NCI-H774 (cell line): ENCODE results near the gene MYT1.
"Not testable (repeated sequence)": the region's sequence is repeated elsewhere in the genome, so short reads cannot be mapped to it uniquely, and the experiment has no call there.

Experiments
- DNase-seq: peaks from one replicate; lab custom pipeline; 2025; lab: John Stamatoyannopoulos, UW

Gene MYT1

DNA sequence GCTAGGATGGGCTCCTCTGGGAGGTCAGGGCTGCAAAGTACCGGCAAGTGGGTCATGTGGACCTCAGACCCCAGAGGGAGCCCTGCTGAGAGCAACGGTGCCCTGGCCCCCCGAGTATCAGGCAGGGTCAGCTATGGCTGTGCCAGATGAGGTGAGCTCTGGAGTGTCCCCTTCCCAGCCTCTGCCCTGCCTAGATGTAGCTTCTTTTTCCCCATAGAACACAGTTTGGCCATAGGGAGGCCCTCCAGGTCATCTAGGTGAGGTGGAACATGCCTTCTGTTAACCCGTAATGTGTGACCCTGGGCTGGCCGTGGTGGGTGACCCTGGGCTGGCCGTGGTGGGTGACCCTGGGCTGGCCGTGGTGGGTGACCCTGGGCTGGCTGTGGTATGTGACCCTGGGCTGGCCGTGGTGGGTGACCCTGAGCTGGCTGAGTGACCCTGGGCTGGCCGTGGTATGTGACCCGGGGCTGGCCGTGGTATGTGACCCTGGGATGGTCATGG lies 70.1 kb downstream of the MYT1 start:
- no peak for DNase-seq

DNA sequence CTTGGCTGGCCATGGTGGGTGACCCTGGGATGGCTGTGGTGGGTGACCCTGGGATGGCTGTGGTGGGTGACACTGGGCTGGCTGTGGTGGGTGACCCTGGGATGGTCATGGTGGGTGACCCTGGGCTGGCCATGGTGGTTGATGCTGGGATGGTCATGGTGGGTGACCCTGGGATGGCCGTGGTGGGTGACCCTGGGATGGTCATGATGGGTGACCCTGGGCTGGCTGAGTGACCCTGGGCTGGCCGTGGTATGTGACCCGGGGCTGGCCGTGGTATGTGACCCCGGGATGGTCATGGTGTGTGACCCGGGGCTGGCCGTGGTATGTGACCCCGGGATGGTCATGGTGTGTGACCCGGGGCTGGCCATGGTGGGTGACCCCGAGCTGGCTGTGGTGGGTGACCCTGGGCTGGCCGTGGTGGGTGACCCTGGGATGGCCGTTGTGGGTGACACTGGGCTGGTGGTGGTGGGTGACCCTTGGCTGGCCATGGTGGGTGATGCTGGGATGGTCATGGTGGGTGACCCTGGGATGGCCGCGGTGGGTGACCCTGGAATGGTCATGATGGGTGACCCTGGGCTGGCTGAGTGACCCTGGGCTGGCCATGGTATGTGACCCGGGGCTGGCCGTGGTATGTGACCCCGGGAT lies 70.8 kb downstream of the MYT1 start:
- DNase-seq: not testable (repeated sequence)

DNA sequence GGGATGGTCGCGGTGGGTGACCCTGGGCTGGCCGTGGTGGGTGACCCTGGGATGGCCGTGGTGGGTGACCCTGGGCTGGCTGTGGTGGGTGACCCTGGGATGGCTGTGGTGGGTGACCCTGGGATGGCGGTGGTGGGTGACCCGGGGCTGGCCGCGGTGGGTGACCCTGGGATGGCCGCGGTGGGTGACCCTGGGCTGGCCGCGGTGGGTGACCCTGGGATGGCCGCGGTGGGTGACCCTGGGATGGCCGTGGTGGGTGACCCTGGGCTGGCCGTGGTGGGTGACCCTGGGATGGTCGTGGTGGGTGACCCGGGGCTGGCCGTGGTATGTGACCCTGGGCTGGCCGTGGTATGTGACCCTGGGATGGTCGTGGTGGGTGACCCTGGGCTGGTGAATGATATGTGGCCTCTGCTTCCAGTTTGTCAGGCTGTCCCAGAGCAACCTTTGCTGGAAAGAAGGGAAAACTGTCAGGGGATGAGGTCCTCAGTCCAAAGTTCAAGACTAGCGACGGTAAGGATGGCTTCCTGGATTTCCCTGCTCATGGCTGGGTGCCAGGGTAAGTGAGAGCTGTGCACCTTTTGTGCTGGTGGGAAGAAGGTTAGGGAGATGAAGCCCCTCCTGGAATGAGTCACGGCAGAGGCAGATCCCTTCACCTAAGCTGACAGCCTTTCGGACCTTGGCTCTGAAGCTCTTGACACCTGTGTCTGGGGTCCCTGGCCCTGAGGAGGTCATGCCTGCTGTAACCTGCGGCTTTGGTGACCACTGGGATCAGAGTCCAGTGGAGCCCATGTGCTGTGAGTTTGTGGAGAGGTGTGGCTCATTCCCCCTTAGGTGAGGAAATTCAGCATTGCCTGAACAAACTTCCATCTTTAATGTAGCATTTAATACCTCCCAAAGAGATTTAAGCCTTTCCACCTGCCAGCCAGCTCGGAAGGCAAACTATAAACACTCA lies 72.2 kb downstream of the MYT1 start:
- no peak for DNase-seq

GRCh38 chr20:64237316-64237715 lies 73.1 kb downstream of the MYT1 start:
- no peak for DNase-seq

GRCh38 chr20:64238115-64238825 lies 74.0 kb downstream of the MYT1 start:
- no peak for DNase-seq

- DNase-seq: no peak
Observed at GRCh38 chr20:64238851-64239387, 74.7 kb downstream of the MYT1 start.

DNA sequence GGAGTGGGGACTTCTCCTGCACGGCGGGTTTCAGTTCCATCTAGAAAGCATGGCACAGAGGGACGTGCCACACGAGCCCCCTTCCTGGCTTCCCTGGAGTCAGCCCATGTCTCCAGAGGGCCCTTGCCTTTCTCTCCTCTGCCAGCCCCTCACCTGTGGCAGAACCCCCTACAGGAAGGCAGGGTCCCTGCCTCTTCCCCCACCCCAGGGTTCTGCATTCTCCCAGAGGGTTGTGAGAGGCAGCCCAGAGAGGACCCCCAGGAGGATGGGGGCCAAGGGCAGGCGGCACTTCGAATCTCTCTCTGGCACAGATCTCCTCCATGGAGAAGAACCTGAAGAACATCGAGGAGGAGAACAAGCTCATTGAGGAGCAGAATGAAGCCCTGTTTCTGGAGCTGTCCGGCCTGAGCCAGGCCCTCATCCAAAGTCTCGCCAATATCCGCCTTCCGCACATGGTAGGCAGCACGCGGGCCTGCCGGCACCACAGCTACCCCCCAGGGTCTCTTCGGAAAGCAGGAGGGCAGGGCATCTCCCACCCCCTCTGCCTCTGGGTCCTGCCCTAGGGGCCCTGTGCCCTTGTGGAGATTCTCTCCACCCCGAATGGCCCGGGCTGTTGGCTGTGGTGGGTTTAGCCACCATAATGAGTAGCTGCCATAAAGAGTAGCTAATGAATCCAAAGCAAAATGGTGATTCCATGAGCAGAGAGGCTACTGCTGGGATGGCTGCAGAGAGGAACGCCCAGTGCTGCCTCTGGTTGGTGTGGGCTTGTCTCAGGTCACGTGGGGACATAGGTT lies 75.4 kb downstream of the MYT1 start:
- DNase-seq: no peak

DNA sequence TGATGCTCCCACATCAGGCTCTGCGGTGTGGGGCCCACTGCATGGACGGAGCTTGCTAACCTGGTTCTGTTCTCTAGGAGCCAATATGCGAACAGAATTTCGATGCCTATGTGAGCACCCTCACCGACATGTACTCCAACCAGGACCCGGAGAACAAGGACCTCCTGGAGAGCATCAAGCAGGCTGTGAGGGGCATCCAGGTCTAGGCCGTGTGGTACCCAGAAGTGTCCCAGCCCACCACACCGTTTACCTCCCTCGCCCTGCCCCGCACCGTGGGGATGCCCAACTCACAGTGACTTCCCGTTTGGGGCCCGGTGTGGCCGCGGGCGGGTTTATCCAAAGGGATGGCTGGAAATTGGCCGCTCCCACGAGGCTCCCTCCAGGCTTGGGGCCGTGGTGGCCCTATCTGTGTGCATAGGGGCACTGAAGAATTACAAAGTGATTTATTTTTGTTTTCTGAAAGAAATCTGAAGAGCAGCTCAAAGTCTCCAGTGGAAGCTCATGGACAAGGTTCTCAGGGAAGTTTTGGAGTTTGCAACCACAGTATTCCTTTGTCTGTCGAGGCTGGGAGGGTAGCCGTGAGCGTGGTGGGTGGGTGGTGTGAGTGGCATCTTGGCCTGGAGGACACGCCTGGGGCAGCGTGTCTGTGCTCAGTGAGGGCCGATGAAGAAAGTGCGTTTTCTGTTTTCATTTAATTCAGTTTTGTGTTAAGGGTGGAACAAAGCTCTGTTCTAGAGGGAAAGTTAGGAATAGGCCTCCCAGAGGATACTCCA lies 76.2 kb downstream of the MYT1 start:
- no peak for DNase-seq

- no peak for DNase-seq
Observed at GRCh38 chr20:64241061-64241460, 76.8 kb downstream of the MYT1 start.

DNA sequence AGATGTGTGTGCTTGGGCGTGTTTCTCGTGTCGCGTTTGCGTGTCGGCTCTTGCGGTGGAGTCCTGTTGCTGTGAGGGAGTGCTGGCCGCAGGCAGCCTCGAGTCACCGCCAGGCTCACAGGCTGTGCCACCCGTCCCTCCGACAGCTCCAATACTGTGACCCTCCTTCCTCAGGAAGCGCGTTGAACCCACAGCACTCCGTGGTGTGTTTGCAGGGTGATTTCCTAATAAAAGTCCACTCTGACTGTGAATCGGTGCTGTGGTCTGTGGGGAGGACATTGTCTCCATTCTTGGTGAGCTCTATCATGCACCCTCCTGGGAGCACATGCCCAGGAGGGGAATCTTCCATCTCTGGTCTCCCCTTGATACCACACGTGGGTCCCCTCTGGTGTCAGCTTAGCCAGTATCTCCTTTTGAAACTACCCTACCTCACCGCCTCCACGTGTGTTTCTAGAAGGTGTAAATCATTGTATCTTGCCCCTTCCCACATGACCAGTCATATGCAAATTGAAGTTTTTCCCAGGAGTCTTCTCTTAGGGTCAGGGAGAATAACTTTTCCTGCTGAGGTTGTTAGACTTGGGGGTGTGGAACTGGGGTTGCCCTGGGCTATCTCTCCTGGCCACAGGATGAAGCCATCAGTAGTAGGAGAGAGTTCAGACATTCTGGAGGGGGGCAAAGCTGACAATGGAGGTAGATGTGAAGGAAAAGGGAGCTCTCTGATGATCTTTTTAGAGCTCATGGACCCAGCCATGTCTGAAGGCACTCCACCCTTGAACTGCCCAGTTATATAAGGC lies 77.9 kb downstream of the MYT1 start:
- DNase-seq: no peak

- no peak for DNase-seq
Observed at GRCh38 chr20:64242797-64243475, 78.7 kb downstream of the MYT1 start.

DNA sequence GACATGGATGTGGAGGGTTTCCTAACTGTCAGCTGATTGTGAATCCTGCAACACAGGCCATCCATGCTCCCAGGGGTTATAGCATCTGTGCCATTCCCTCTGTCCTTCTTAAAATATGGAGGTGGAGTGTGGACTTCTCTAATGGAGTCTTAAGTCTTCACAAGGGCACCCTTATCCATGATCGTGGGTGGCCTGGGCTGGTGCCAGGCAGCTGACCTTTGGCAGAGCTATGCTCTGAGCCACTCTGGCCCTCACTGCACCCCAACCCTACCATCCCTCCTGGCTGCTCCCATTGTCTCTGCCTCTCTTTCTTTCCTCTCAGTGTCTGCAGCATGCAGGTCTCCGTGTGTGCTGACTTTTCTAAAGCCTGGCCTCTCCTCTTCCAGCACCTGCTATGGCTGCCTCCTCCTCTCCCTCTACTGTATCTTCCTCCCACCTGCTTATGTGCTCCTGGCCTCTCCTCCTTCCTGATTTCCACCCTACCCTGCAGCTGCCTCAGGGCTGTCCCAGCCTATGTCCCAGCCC lies 80.1 kb downstream of the MYT1 start:
- no peak for DNase-seq

- DNase-seq: peak; percentile 4
Observed at GRCh38 chr20:64244870-64245603, 80.8 kb downstream of the MYT1 start.

GRCh38 chr20:64245746-64246595 lies 81.7 kb downstream of the MYT1 start:
- no peak for DNase-seq

- DNase-seq: no peak
Observed at GRCh38 chr20:64246616-64247306, 82.5 kb downstream of the MYT1 start.

GRCh38 chr20:64247307-64247618 lies 83.0 kb downstream of the MYT1 start:
- no peak for DNase-seq
